ENCODE results near the gene TENT4A. TPM values are rescaled to one million over a fixed set of nuclear protein-coding genes. Genes with fewer than 3 reads are reported as not detected.

Gene TENT4A
- total RNA-seq, 2 donors from 2014 or later = 45.0 to 49.8 TPM

GRCh38 chr5:6715271-6715670 is 2.0 kb downstream of the TENT4A start:
- DNase-seq (no peak), ATAC-seq (replicated peaks in 1 of 2) (no peak)
- Mint-ChIP-seq H3K4me3 (peak overlapping the region; percentile 90 to 93), H3K4me1 (ENCODE audit: low read depth) (peaks cover 55% of the 10 kb centered on the region), H3K27me3 (ENCODE audit: low read depth) (peaks cover 12% of the 10 kb centered on the region), H3K36me3 (ENCODE audit: insufficient read depth in 2 of 2) (peaks cover 3 to 15% of the 10 kb centered on the region in 2 donors), H3K9me3 (no peaks in the 10 kb centered on the region), H3K27ac (peak overlapping the region; percentile 33)

DNA sequence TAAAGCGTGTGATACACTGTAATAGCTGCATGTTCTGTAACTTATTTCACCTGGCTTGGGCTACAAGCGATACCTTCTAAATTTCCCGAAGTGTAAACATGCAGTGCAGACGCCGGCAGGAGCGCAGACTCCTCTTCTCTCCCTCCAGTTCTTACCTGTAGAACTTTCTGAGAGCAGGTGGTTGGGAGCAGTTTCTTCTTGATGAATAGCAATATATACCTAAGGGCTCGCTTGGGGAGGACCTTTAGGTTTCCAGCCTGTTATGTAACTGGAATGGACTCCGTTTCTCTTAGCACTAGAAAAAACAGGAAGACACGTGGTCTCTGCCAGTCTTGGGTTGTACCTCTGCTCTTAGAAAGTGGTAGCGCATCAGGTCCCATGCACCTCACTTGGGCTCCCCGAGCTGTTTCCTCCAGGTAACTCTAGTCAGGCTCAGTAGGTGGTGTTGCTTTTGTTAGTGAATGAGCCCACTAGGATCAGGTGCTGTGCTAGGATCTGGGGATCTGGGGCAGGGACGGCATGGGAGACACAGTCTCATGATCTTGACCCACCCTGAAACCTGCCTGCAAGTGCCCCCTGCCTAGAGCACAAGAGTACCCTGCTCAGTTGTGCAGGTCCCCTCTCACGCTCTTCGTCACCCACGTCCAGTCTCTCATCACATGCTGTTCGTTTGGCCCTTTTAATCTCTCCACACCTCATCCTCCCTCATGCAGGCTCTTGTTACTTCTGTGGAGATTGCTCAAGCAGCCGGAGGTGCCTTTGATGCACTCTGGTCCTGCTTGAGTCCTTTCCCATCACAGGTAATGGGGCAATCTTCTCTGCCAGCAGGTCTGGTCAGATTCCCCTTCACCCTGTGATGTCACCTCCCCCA is 2.8 kb downstream of the TENT4A start:
- Mint-ChIP-seq H3K4me1 (ENCODE audit: low read depth) (peaks cover 61% of the 10 kb centered on the region), H3K36me3 (ENCODE audit: insufficient read depth in 2 of 2) (peaks cover 3 to 16% of the 10 kb centered on the region in 2 donors), H3K4me3 (peak overlapping the region; percentile 90 to 93), H3K9me3 (no peaks in the 10 kb centered on the region), H3K27me3 (ENCODE audit: low read depth) (peaks cover 5% of the 10 kb centered on the region), H3K27ac (peak overlapping the region; percentile 22)
- DNase-seq (peak in 1 of 2 donors; percentile 6), ATAC-seq (replicated peaks in 1 of 2) (no peak)

DNA sequence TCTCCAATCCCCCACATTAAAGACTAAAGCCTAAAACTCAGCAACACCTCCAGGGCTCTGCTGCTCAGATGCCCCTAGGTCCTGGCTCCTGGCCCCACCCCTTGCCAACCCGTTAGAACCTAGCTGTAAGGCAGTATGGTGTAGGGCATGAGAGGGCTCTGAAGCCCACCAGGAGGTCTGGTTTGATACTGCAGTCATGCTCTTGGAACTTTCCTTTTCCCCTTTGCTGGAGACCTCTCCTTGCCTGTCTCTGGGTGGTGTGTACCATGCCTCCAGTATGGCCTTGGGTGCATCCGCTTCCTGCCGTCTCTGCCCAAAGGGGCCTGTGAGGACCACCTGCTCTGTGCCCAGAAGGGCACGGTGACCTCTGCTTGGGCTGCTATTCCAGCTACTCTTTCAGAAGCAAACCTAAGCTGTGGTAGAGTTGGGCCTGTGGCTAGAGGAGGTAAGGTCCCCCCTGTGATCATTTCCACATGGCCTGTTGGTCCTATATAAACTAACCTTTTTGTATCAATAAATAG is 3.5 kb downstream of the TENT4A start:
- peak overlapping the region; percentile 81 for H3K27ac Mint-ChIP-seq
- H3K27me3 Mint-ChIP-seq (ENCODE audit: low read depth) = no peaks in the 10 kb centered on the region
- H3K9me3 Mint-ChIP-seq = no peaks in the 10 kb centered on the region
- H3K36me3 Mint-ChIP-seq (ENCODE audit: insufficient read depth in 2 of 2) = peaks cover 3 to 17% of the 10 kb centered on the region in 2 donors
- DNase-seq (peak in 1 of 2 donors; percentile 0), ATAC-seq (replicated peaks in 1 of 2) (no peak)
- H3K4me3 Mint-ChIP-seq = peak overlapping the region; percentile 90 to 93
- H3K4me1 Mint-ChIP-seq (ENCODE audit: low read depth) = peaks cover 63% of the 10 kb centered on the region

GRCh38 chr5:6717247-6717646 is 4.0 kb downstream of the TENT4A start:
- Mint-ChIP-seq H3K27me3 (ENCODE audit: low read depth) (no peaks in the 10 kb centered on the region), H3K36me3 (ENCODE audit: insufficient read depth in 2 of 2) (peaks cover 3 to 17% of the 10 kb centered on the region in 2 donors), H3K27ac (peak overlapping the region; percentile 81), H3K4me1 (ENCODE audit: low read depth) (peaks cover 64% of the 10 kb centered on the region), H3K9me3 (no peaks in the 10 kb centered on the region), H3K4me3 (peak overlapping the region; percentile 90 to 93)
- ATAC-seq (replicated peaks in 1 of 2) = no peak
- DNase-seq = peak in 1 of 2 donors; percentile 0

DNA sequence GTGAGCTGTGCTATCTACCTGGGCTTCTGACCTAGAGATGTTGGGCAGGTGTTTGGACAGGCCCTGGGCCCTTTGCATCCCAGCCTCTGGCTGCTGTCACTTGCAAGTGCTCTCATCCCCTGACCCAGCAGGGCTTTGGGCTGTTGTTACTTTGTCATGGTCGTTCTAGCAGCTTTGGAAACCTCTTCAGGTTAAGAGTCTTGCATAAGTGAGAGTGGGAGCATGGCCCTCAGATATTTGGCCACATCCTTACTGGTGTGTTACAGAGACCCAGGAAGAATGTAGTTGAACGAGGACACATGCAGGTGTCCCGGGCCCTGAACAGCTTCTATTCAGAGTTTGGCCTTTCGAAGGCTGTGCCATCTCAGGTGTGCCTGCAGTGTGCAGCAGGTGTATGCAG is 4.5 kb downstream of the TENT4A start:
- ATAC-seq (replicated peaks in 1 of 2) = no peak

GRCh38 chr5:6718161-6718681 is 5.0 kb downstream of the TENT4A start:
- Mint-ChIP-seq H3K9me3 (no peaks in the 10 kb centered on the region), H3K27ac (no peak overlapping the region), H3K4me1 (ENCODE audit: low read depth) (peaks cover 73% of the 10 kb centered on the region), H3K27me3 (ENCODE audit: low read depth) (no peaks in the 10 kb centered on the region), H3K36me3 (ENCODE audit: insufficient read depth in 2 of 2) (peaks cover 3 to 17% of the 10 kb centered on the region in 2 donors), H3K4me3 (peak overlapping the region; percentile 2 to 90)
- no peak for ATAC-seq (replicated peaks in 1 of 2)
- DNase-seq = peak in 1 of 2 donors; percentile 0

More for the DNA sequence above, 4.5 kb downstream of the TENT4A start:
- Mint-ChIP-seq H3K4me3 (peak overlapping the region; percentile 90 to 93), H3K27me3 (ENCODE audit: low read depth) (no peaks in the 10 kb centered on the region), H3K36me3 (ENCODE audit: insufficient read depth in 2 of 2) (peaks cover 3 to 17% of the 10 kb centered on the region in 2 donors), H3K4me1 (ENCODE audit: low read depth) (peaks cover 68% of the 10 kb centered on the region), H3K27ac (no peak overlapping the region), H3K9me3 (no peaks in the 10 kb centered on the region)
- DNase-seq = peak in 1 of 2 donors; percentile 0

DNA sequence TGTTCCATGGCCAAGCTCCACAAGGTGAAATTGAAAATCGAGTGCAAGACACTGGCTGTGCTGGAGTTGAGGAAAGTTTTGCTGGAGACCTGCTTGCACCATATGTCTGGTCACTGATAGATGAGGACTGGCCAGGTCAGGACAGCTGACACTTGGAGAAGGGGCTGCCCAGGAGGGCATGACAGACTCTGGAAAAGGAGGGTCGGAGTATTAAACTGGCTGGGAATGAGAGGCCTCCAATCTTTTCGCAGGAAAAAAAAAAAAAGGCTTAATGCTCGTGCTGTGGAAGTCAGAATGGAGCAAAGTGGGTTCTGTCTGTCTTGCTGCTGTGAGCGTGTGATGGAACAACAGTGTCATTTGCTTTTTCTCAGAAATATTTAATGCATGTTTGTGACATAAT is 5.5 kb downstream of the TENT4A start:
- H3K36me3 Mint-ChIP-seq (ENCODE audit: insufficient read depth in 2 of 2) = peaks cover 3 to 17% of the 10 kb centered on the region in 2 donors
- H3K4me3 Mint-ChIP-seq = peak overlapping the region in 1 of 2 donors; percentile 1

GRCh38 chr5:6719417-6719816 is 6.2 kb downstream of the TENT4A start:
- H3K4me3 Mint-ChIP-seq = peak overlapping the region in 1 of 2 donors; percentile 31

More for the DNA sequence above, 5.5 kb downstream of the TENT4A start:
- H3K4me1 Mint-ChIP-seq (ENCODE audit: low read depth) = peaks cover 78% of the 10 kb centered on the region
- H3K9me3 Mint-ChIP-seq = no peaks in the 10 kb centered on the region
- no peak overlapping the region for H3K27ac Mint-ChIP-seq
- H3K27me3 Mint-ChIP-seq (ENCODE audit: low read depth) = no peaks in the 10 kb centered on the region
- DNase-seq (no peak), ATAC-seq (replicated peaks in 1 of 2) (no peak)

DNA sequence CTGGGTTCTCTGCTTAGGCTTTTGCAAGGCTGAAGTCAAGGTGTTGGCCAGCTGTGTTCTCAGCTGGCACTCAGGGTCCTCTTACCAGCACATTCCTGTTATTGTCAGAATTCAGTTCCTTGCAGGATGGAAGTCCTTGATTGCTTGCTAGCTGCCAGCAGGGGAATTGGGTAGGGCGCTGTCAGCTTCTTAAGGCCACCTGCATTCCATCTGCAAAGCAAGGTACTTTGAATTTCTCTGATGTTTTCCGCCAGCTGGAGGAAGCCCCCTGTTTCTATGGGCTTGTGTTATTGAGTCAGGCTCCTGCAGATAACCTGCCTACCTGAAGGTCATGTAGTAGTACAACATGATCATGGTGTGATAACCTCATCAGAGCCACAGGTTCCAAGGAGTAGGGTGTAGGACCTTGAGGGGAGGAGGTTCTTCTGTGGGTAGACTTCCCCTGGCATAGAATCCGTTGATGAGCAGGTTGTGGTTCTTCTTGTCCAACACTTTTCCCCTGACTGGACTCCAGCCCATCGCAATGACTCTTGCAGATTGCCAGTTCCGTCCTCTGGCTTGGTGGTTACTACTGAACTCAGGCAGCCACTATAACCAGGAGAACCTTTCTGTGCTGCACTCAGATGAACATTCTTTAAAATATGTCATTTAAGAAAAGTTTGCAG is 6.8 kb downstream of the TENT4A start:
- peak overlapping the region in 1 of 2 donors; percentile 15 for H3K4me3 Mint-ChIP-seq
- peaks cover 5 to 15% of the 10 kb centered on the region in 2 donors for H3K36me3 Mint-ChIP-seq (ENCODE audit: insufficient read depth in 2 of 2)
- no peaks in the 10 kb centered on the region for H3K9me3 Mint-ChIP-seq
- H3K27me3 Mint-ChIP-seq (ENCODE audit: low read depth) = no peaks in the 10 kb centered on the region
- no peak for ATAC-seq (replicated peaks in 1 of 2)
- H3K27ac Mint-ChIP-seq = no peak overlapping the region
- DNase-seq = no peak
- peaks cover 91% of the 10 kb centered on the region for H3K4me1 Mint-ChIP-seq (ENCODE audit: low read depth)

More at GRCh38 chr5:6719417-6719816, 6.2 kb downstream of the TENT4A start:
- peaks cover 85% of the 10 kb centered on the region for H3K4me1 Mint-ChIP-seq (ENCODE audit: low read depth)
- DNase-seq (peak in 1 of 2 donors; percentile 0), ATAC-seq (replicated peaks in 1 of 2) (no peak)
- no peaks in the 10 kb centered on the region for H3K27me3 Mint-ChIP-seq (ENCODE audit: low read depth)
- peaks cover 4 to 17% of the 10 kb centered on the region in 2 donors for H3K36me3 Mint-ChIP-seq (ENCODE audit: insufficient read depth in 2 of 2)
- H3K9me3 Mint-ChIP-seq = no peaks in the 10 kb centered on the region
- no peak overlapping the region for H3K27ac Mint-ChIP-seq

DNA sequence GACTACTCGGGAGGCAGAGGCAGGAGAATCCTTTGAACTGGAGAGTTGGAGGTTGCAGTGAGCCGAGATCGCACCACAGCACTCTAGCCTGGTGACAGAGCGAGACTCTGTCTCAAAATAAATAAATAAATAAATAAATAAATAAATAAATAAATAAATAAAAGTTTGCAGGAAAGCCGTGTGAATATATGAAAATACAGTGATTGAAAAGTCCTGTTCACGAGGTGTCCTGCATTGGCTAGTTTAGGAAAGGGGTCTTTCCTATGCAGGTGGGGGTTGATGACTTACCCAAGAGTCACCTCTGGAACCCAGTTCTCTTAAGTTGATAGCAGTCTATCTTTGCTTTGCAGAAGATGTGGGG is 7.3 kb downstream of the TENT4A start:
- H3K4me1 Mint-ChIP-seq (ENCODE audit: low read depth) = peaks cover 96% of the 10 kb centered on the region
- H3K9me3 Mint-ChIP-seq = no peaks in the 10 kb centered on the region
- DNase-seq = no peak
- peaks cover 5 to 14% of the 10 kb centered on the region in 2 donors for H3K36me3 Mint-ChIP-seq (ENCODE audit: insufficient read depth in 2 of 2)
- no peak overlapping the region for H3K27ac Mint-ChIP-seq
- no peak for ATAC-seq (replicated peaks in 1 of 2)
- no peaks in the 10 kb centered on the region for H3K27me3 Mint-ChIP-seq (ENCODE audit: low read depth)
- no peak overlapping the region for H3K4me3 Mint-ChIP-seq

DNA sequence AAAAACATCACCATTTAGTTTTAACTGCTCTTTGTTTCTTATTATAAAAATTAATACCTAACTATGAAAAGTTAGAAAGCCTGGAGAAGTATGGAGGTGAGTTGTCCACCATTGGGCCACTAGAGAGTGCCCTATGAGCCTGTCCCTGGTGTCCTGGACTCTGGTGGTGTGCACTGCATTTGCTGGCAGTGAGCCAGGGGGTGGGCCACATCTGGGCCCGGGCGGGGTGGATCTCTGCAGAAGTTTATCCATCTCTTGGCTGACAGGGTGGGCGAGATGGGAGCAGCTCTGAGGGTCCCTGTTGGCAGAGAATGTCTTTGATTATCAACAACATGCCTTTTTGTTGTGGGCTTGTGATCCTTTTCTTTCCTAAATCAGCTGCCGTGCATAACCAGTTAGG is 8.2 kb downstream of the TENT4A start:
- peak overlapping the region; percentile 63 to 73 for H3K4me3 Mint-ChIP-seq
- peak overlapping the region; percentile 12 for H3K27ac Mint-ChIP-seq
- peaks cover 5 to 15% of the 10 kb centered on the region in 2 donors for H3K36me3 Mint-ChIP-seq (ENCODE audit: insufficient read depth in 2 of 2)
- no peaks in the 10 kb centered on the region for H3K9me3 Mint-ChIP-seq
- no peaks in the 10 kb centered on the region for H3K27me3 Mint-ChIP-seq (ENCODE audit: low read depth)
- DNase-seq (no peak), ATAC-seq (replicated peaks in 1 of 2) (no peak)
- peaks cover 98% of the 10 kb centered on the region for H3K4me1 Mint-ChIP-seq (ENCODE audit: low read depth)

- H3K4me3 Mint-ChIP-seq = peak overlapping the region; percentile 62 to 63
- DNase-seq (no peak), ATAC-seq (replicated peaks in 1 of 2) (peak in 1 of 2 donors; percentile 28)
- H3K9me3 Mint-ChIP-seq = no peaks in the 10 kb centered on the region
- peaks cover 98% of the 10 kb centered on the region for H3K4me1 Mint-ChIP-seq (ENCODE audit: low read depth)
- H3K27me3 Mint-ChIP-seq (ENCODE audit: low read depth) = no peaks in the 10 kb centered on the region
- H3K27ac Mint-ChIP-seq = peak overlapping the region; percentile 12
- peaks cover 5 to 13% of the 10 kb centered on the region in 2 donors for H3K36me3 Mint-ChIP-seq (ENCODE audit: insufficient read depth in 2 of 2)
Measured at GRCh38 chr5:6722015-6722414, 8.8 kb downstream of the TENT4A start.
